Colonic mucosa (tissue), 4 donors: ENCODE data around the gene EPHB1. TPM values are rescaled to one million over a fixed set of nuclear protein-coding genes. Genes with fewer than 3 reads are reported as not detected.

Experiments
- DNase-seq: peaks from one replicate; pipeline ENCODE4 v3.0.0-alpha.2; 2020
- H3K27ac ChIP-seq: fragments of 200-600 bp; one replicate; pipeline ENCODE4 v1.8.0; 2021
- H3K27me3 ChIP-seq: fragments of 200-600 bp; one replicate; pipeline ENCODE4 v1.8.0; 2021
- H3K36me3 ChIP-seq: fragments of 200-600 bp; one replicate; pipeline ENCODE4 v1.8.0; 2021
- H3K4me1 ChIP-seq: fragments of 200-600 bp; one replicate; pipeline ENCODE4 v1.8.0; 2021; ENCODE audit warnings: mild to moderate bottlenecking
- H3K4me3 ChIP-seq: fragments of 200-600 bp; one replicate; pipeline ENCODE4 v1.8.0; 2021
- H3K9ac ChIP-seq, 2 donors: one replicate each; pipeline ENCODE4 v1.7.0; 2013; ENCODE audit warnings: control low read depth in 2 of 2, low read depth in 2 of 2, low read length in 2 of 2
- H3K9me3 ChIP-seq: fragments of 200-600 bp; one replicate; pipeline ENCODE4 v1.8.0; 2021
- intact Hi-C: fragments of 100-400 bp; cut with DNase I; formaldehyde crosslinking; loops from one replicate; pipeline ENCODE4 v1.14.1; 2022
- total RNA-seq, 2 donors: library from RNA; stranded (reverse); fragmentation: NEBNext Ultra II Directional in 1 of 2; extraction: Animal tissue kit (Norgen Biotek cat#: 25700) in 1 of 2; gene quantifications; one replicate each; pipeline ENCODE4 v1.2.1, GENCODE V29; 2021
- TF ChIP-seq, protein P1 (sequence below): fragments of 200-600 bp; IDR thresholded peaks from one replicate; pipeline ENCODE4 v1.8.0; 2022; ENCODE audit warnings: antibody characterized with exemption, mild to moderate bottlenecking
- donor health status: healthy.
- donor health status: DM: no; HTN: no; CAD: no.
- donor health status: DM: no; HTN: no; CAD: no.

Gene EPHB1
- total RNA-seq, 2 donors from 2014 or later: 0.40 to 0.74 TPM

DNA sequence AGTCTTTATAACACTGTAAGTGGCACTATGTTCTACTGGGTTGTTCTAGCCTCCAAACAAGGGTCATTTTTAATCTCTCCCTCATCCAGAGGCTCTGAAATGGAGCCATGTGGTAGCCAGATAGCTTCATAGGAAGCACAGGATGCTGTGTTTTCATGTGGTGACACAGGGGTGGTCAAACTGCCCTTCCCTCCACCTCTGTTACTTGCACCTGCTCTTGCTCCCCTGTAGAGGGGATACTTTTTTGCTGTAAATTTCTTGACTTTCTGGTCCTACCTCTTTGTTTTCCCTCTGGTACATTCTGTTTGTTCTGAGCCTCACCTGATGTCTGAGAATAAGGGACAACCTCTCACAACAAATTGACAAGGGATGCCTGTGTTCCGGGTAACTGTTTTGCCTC, 76.8 kb downstream of the EPHB1 start:
- no peaks in the 10 kb centered on the region for H3K9me3 ChIP-seq
- H3K9ac ChIP-seq: no peak overlapping the region
- no peak overlapping the region for H3K4me3 ChIP-seq
- H3K4me1 ChIP-seq: no peaks in the 10 kb centered on the region
- no peak overlapping the region for H3K27ac ChIP-seq
- DNase-seq: no peak
- intact Hi-C loops: no loop called here
- no peaks in the 10 kb centered on the region for H3K27me3 ChIP-seq
- TF ChIP-seq, protein P1, sequence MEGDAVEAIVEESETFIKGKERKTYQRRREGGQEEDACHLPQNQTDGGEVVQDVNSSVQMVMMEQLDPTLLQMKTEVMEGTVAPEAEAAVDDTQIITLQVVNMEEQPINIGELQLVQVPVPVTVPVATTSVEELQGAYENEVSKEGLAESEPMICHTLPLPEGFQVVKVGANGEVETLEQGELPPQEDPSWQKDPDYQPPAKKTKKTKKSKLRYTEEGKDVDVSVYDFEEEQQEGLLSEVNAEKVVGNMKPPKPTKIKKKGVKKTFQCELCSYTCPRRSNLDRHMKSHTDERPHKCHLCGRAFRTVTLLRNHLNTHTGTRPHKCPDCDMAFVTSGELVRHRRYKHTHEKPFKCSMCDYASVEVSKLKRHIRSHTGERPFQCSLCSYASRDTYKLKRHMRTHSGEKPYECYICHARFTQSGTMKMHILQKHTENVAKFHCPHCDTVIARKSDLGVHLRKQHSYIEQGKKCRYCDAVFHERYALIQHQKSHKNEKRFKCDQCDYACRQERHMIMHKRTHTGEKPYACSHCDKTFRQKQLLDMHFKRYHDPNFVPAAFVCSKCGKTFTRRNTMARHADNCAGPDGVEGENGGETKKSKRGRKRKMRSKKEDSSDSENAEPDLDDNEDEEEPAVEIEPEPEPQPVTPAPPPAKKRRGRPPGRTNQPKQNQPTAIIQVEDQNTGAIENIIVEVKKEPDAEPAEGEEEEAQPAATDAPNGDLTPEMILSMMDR: no peak
- no peaks in the 10 kb centered on the region for H3K36me3 ChIP-seq

DNA sequence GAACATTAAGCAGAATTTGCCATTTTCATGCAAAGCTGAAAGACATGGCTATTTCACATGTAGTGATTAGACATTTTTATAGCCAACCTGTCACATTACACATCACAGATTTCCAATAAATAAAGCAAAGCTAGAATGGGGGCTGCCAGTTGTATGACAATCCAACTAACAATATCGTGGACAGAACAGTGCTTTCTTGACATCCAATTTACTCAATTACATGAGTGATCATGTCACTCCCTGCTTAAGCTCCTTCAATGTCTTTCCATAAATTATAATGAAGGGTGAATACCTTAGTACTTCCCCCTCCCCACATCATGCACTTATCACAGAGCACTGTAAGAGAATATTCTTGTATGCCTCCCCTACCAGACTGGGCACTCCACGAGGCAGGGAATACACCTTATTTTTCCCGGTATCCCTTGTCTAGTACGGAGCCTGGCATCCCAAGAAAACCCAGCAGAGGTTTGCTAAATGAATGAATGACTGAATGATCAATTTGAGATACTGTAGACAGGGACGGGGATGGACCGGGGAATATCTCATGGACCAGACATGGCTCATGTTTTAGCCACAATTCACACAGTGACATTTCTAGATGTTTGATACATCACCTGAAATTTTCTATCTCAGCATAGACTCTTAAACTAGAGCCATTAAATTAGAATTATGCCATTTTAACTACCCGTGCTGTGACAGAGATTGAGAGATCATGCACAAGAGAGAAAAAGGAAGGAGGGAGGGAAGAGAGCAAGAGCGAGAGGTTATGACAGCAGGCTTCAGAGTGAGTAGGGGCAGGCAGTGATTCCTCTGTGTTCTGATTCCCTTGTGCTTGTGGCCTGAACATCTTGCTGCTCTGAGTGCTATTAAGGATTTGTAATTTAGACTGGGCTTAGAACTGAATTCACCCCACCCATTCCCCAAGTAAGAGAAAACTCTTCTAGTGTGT, 77.7 kb downstream of the EPHB1 start:
- intact Hi-C loops: no loop called here
- no peak overlapping the region for H3K4me3 ChIP-seq

GRCh38 chr3:134873789-134874188, 78.7 kb downstream of the EPHB1 start:
- H3K9ac ChIP-seq: no peak overlapping the region
- no peaks in the 10 kb centered on the region for H3K9me3 ChIP-seq
- H3K4me1 ChIP-seq: no peaks in the 10 kb centered on the region
- intact Hi-C loops: no loop called here
- H3K27ac ChIP-seq: no peak overlapping the region
- no peaks in the 10 kb centered on the region for H3K27me3 ChIP-seq
- no peaks in the 10 kb centered on the region for H3K36me3 ChIP-seq
- TF ChIP-seq, protein P1: no peak
- H3K4me3 ChIP-seq: no peak overlapping the region
- DNase-seq: no peak

More for the DNA sequence above, 77.7 kb downstream of the EPHB1 start:
- H3K27ac ChIP-seq: no peak overlapping the region
- DNase-seq: no peak
- H3K27me3 ChIP-seq: no peaks in the 10 kb centered on the region
- no peak overlapping the region for H3K9ac ChIP-seq
- H3K36me3 ChIP-seq: no peaks in the 10 kb centered on the region
- TF ChIP-seq, protein P1: no peak
- no peaks in the 10 kb centered on the region for H3K9me3 ChIP-seq
- H3K4me1 ChIP-seq: no peaks in the 10 kb centered on the region

DNA sequence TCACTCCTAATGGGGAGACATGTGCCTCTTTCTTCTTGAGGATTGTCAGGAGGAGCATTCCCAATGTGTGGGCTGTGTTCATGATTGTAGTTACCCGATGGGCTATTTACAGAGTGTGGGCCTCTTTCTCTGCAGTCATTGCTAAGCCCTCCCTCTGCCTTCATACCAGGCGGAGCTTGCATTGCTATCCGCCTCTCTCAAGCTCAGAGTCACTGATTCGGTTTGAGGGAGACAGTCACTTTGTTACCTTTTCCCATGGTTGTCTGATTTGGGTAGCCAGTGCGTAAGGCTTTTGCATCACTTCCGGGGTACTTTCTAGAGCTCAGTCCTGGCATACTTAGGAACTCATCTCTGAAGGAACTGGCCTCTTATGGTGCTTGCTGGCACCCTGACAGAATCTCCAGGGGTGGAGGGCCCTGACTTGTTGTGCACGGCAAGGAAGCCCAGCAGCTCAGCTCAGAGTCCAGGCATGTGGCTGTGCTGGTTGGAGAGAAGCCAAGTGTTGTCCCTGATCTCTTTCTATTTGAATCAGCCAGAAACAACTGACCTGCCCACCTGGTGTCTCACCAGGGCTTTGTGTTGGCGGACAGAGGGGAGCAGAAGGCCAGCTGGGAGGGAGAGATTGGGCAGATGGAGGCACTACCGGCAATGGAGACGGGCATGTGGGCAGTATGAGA, 79.8 kb downstream of the EPHB1 start:
- H3K9me3 ChIP-seq: no peaks in the 10 kb centered on the region
- no peaks in the 10 kb centered on the region for H3K36me3 ChIP-seq
- H3K4me3 ChIP-seq: no peak overlapping the region
- H3K4me1 ChIP-seq: no peaks in the 10 kb centered on the region
- no peak overlapping the region for H3K9ac ChIP-seq
- intact Hi-C loops: no loop called here
- no peaks in the 10 kb centered on the region for H3K27me3 ChIP-seq
- DNase-seq: no peak
- TF ChIP-seq, protein P1: no peak
- H3K27ac ChIP-seq: no peak overlapping the region

DNA sequence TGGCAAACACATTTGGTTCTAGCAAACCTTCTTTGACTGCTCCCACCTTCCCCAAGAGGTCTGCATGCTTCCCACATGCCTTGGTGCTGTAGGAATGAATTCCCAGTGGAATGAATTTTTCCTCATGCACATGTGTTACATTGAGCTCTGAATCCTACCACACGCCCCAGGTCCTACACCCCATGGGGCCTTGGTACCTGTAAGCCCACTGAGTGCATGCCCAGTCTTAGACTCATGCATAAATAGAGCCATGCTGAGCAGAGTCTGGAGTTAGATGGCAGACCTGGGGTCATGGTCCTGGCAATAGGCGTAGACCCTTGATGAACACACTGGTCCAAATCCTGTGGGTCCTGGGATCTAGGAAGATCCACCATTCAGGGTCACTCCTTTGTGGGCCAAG, 81.8 kb downstream of the EPHB1 start:
- H3K9me3 ChIP-seq: no peaks in the 10 kb centered on the region
- DNase-seq: no peak
- H3K4me3 ChIP-seq: no peak overlapping the region
- no peaks in the 10 kb centered on the region for H3K27me3 ChIP-seq
- TF ChIP-seq, protein P1: no peak
- H3K36me3 ChIP-seq: no peaks in the 10 kb centered on the region
- H3K27ac ChIP-seq: no peak overlapping the region
- H3K4me1 ChIP-seq: no peaks in the 10 kb centered on the region
- intact Hi-C loops: no loop called here
- H3K9ac ChIP-seq: no peak overlapping the region
